Activated naive CD8-positive, alpha-beta T cell treated with anti-CD3 and anti-CD28 coated beads, Interleukin-2, amount 50 U/mL, for 24 hours (primary cell): ENCODE data around the gene BCL6.
"Not testable (repeated sequence)": the region's sequence is repeated elsewhere in the genome, so short reads cannot be mapped to it uniquely, and the experiment has no call there.

Experiments
- ATAC-seq: fragments of 150-1000 bp; cut with Tn5 transposase; one replicate; pipeline ENCODE4 v1.10.0; 2021
- DNase-seq: peaks from one replicate; pipeline ENCODE4 v3.0.0; 2021
- H3K27ac Mint-ChIP-seq: one replicate; pipeline ENCODE4 v1.8.0; 2021; ENCODE audit warnings: mild to moderate bottlenecking, mixed read lengths
- H3K27me3 Mint-ChIP-seq: one replicate; pipeline ENCODE4 v1.8.0; 2021; ENCODE audit warnings: mixed read lengths
- H3K36me3 Mint-ChIP-seq: one replicate; pipeline ENCODE4 v1.8.0; 2021; ENCODE audit warnings: low read depth, mixed read lengths
- H3K4me1 Mint-ChIP-seq: one replicate; pipeline ENCODE4 v1.8.0; 2021; ENCODE audit warnings: mixed read lengths
- H3K4me3 Mint-ChIP-seq: one replicate; pipeline ENCODE4 v1.8.0; 2021; ENCODE audit warnings: mild to moderate bottlenecking, moderate library complexity, mixed read lengths
- H3K9me3 Mint-ChIP-seq: one replicate; pipeline ENCODE4 v1.8.0; 2021; ENCODE audit warnings: mixed read lengths

Gene BCL6

GRCh38 chr3:187698499-187699399, 46.5 kb downstream of the BCL6 start:
- DNase-seq, result no peak
- H3K27ac Mint-ChIP-seq, result no peak overlapping the region
- peaks cover 15% of the 10 kb centered on the region for H3K27me3 Mint-ChIP-seq
- no peaks in the 10 kb centered on the region for H3K36me3 Mint-ChIP-seq
- ATAC-seq, result no peak
- H3K9me3 Mint-ChIP-seq, result no peaks in the 10 kb centered on the region
- no peaks in the 10 kb centered on the region for H3K4me1 Mint-ChIP-seq
- H3K4me3 Mint-ChIP-seq, result no peak overlapping the region

GRCh38 chr3:187696021-187696420, 49.2 kb downstream of the BCL6 start:
- H3K36me3 Mint-ChIP-seq, result no peaks in the 10 kb centered on the region
- ATAC-seq (no peak), DNase-seq (no peak)
- no peaks in the 10 kb centered on the region for H3K9me3 Mint-ChIP-seq
- no peaks in the 10 kb centered on the region for H3K4me1 Mint-ChIP-seq
- no peak overlapping the region for H3K4me3 Mint-ChIP-seq
- H3K27ac Mint-ChIP-seq, result no peak overlapping the region
- H3K27me3 Mint-ChIP-seq, result peaks cover 29% of the 10 kb centered on the region

- no peaks in the 10 kb centered on the region for H3K36me3 Mint-ChIP-seq
- no peak overlapping the region for H3K4me3 Mint-ChIP-seq
- no peak overlapping the region for H3K27ac Mint-ChIP-seq
- ATAC-seq, result no peak
- peaks cover 31% of the 10 kb centered on the region for H3K27me3 Mint-ChIP-seq
- DNase-seq, result no peak
- no peaks in the 10 kb centered on the region for H3K9me3 Mint-ChIP-seq
- no peaks in the 10 kb centered on the region for H3K4me1 Mint-ChIP-seq
These were observed 49.8 kb downstream of the BCL6 start for GRCh38 chr3:187695449-187695848.

GRCh38 chr3:187694801-187695200, 50.5 kb downstream of the BCL6 start:
- no peak for DNase-seq
- Mint-ChIP-seq H3K9me3 (no peaks in the 10 kb centered on the region), H3K27me3 (peaks cover 33% of the 10 kb centered on the region), H3K4me1 (no peaks in the 10 kb centered on the region), H3K36me3 (no peaks in the 10 kb centered on the region), H3K27ac (no peak overlapping the region), H3K4me3 (no peak overlapping the region)
- no peak for ATAC-seq

GRCh38 chr3:187693431-187693830, 51.8 kb downstream of the BCL6 start:
- H3K27me3 Mint-ChIP-seq, result peaks cover 39% of the 10 kb centered on the region

GRCh38 chr3:187689984-187690383, 55.3 kb downstream of the BCL6 start:
- Mint-ChIP-seq H3K4me1 (no peaks in the 10 kb centered on the region), H3K9me3 (peaks cover 13% of the 10 kb centered on the region), H3K27ac (no peak overlapping the region), H3K4me3 (no peak overlapping the region), H3K36me3 (no peaks in the 10 kb centered on the region), H3K27me3 (peaks cover 43% of the 10 kb centered on the region)
- ATAC-seq, result peak; percentile 36
- DNase-seq, result no peak

More at GRCh38 chr3:187693431-187693830, 51.8 kb downstream of the BCL6 start:
- ATAC-seq (no peak), DNase-seq (no peak)
- Mint-ChIP-seq H3K4me3 (no peak overlapping the region), H3K36me3 (no peaks in the 10 kb centered on the region), H3K9me3 (no peaks in the 10 kb centered on the region), H3K4me1 (no peaks in the 10 kb centered on the region), H3K27ac (no peak overlapping the region)

- DNase-seq, result no peak
- Mint-ChIP-seq H3K27ac (no peak overlapping the region), H3K36me3 (no peaks in the 10 kb centered on the region), H3K4me3 (no peak overlapping the region), H3K9me3 (peaks cover 19% of the 10 kb centered on the region), H3K27me3 (peaks cover 41% of the 10 kb centered on the region), H3K4me1 (peaks cover 8% of the 10 kb centered on the region)
- ATAC-seq, result no peak
These were observed 58.5 kb downstream of the BCL6 start for GRCh38 chr3:187686621-187687273.

- H3K27me3 Mint-ChIP-seq, result peaks cover 38% of the 10 kb centered on the region
- H3K4me1 Mint-ChIP-seq, result peaks cover 8% of the 10 kb centered on the region
- no peaks in the 10 kb centered on the region for H3K36me3 Mint-ChIP-seq
- no peak for ATAC-seq
- DNase-seq, result no peak
- H3K27ac Mint-ChIP-seq, result no peak overlapping the region
- peaks cover 19% of the 10 kb centered on the region for H3K9me3 Mint-ChIP-seq
- H3K4me3 Mint-ChIP-seq, result no peak overlapping the region
These were observed 59.3 kb downstream of the BCL6 start for GRCh38 chr3:187685948-187686347.

- H3K4me1 Mint-ChIP-seq, result peaks cover 8% of the 10 kb centered on the region
- no peak overlapping the region for H3K27ac Mint-ChIP-seq
- H3K4me3 Mint-ChIP-seq, result no peak overlapping the region
- no peaks in the 10 kb centered on the region for H3K36me3 Mint-ChIP-seq
- DNase-seq, result peak; percentile 9
- ATAC-seq, result peak; percentile 76
- H3K27me3 Mint-ChIP-seq, result peaks cover 41% of the 10 kb centered on the region
- H3K9me3 Mint-ChIP-seq, result peaks cover 19% of the 10 kb centered on the region
These were observed 60.4 kb downstream of the BCL6 start for GRCh38 chr3:187684880-187685279.

- H3K4me3 Mint-ChIP-seq, result no peak overlapping the region
- DNase-seq (no peak), ATAC-seq (peak; percentile 42)
- H3K27me3 Mint-ChIP-seq, result peaks cover 43% of the 10 kb centered on the region
- peaks cover 19% of the 10 kb centered on the region for H3K9me3 Mint-ChIP-seq
- H3K4me1 Mint-ChIP-seq, result peaks cover 8% of the 10 kb centered on the region
- no peaks in the 10 kb centered on the region for H3K36me3 Mint-ChIP-seq
- no peak overlapping the region for H3K27ac Mint-ChIP-seq
These were observed 60.8 kb downstream of the BCL6 start for GRCh38 chr3:187684444-187684843.

- H3K9me3 Mint-ChIP-seq, result peaks cover 18% of the 10 kb centered on the region
- peaks cover 42% of the 10 kb centered on the region for H3K27me3 Mint-ChIP-seq
- ATAC-seq, H3K36me3 Mint-ChIP-seq, H3K4me1 Mint-ChIP-seq, DNase-seq, H3K4me3 Mint-ChIP-seq, H3K27ac Mint-ChIP-seq: not testable (repeated sequence)
These were observed 63.5 kb downstream of the BCL6 start for GRCh38 chr3:187681756-187682155.

GRCh38 chr3:187679638-187680396, 65.5 kb downstream of the BCL6 start:
- ATAC-seq, result peak; percentile 56
- Mint-ChIP-seq H3K4me3 (no peak overlapping the region), H3K27ac (no peak overlapping the region), H3K4me1 (peaks cover 7% of the 10 kb centered on the region), H3K9me3 (peaks cover 6% of the 10 kb centered on the region), H3K27me3 (peaks cover 52% of the 10 kb centered on the region), H3K36me3 (no peaks in the 10 kb centered on the region)
- DNase-seq, result peak; percentile 75

- Mint-ChIP-seq H3K9me3 (no peaks in the 10 kb centered on the region), H3K4me1 (no peaks in the 10 kb centered on the region), H3K36me3 (no peaks in the 10 kb centered on the region), H3K27ac (no peak overlapping the region), H3K4me3 (no peak overlapping the region), H3K27me3 (peaks cover 59% of the 10 kb centered on the region)
- DNase-seq (peak; percentile 30), ATAC-seq (no peak)
These were observed 66.5 kb downstream of the BCL6 start for GRCh38 chr3:187678726-187679268.

GRCh38 chr3:187677604-187678003, 67.7 kb downstream of the BCL6 start:
- Mint-ChIP-seq H3K27ac (no peak overlapping the region), H3K9me3 (no peaks in the 10 kb centered on the region), H3K4me1 (no peaks in the 10 kb centered on the region), H3K27me3 (peaks cover 60% of the 10 kb centered on the region), H3K4me3 (no peak overlapping the region), H3K36me3 (no peaks in the 10 kb centered on the region)
- DNase-seq, result no peak
- no peak for ATAC-seq
